ENCODE results near the gene THRB. TPM values are rescaled to one million over a fixed set of nuclear protein-coding genes. Genes with fewer than 3 reads are reported as not detected.

Gene THRB
- total and polyA plus RNA-seq, 9 of the 15 experiments (the other 6 are each of a cell fraction or from before 2014, with no cell fraction given): 1.7 to 14.9 (median 6.9) TPM

DNA sequence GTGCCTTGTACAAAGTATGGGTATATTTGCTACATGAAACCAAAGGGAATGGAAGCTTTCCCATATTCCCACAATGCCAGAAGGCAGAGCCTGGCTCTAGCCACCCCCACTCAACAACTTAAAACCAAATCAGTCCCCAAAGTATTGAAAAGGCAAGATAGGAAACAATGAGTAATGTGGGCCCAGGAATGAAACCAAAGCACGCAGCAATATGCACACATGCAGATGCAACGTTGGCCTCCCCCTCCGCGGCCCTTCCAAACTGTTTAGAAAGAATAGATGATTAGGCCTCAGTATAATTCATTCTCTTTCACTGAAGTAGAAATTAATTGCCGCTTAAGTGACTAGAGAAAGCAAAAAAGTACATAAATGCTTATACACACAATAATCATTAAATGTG, 59.1 kb downstream of the THRB start:
- H3K9me3 ChIP-seq (replicated peaks; ENCODE audit: control insufficient read depth, insufficient read depth, low read depth, low read length): no peaks in the 10 kb centered on the region
- BruUV-seq (replicated peaks): no TSS peak
- no peak overlapping the region for H3K4me2 ChIP-seq (ENCODE audit: insufficient read depth, low read length)
- in situ Hi-C loops (cut with MboI): no loop called here
- DNase-seq (ENCODE audit: extremely low read depth in 1 of 4, low spot score in 3 of 4) (no peak), ATAC-seq (no peak), FAIRE-seq (no peak)
- no peak for TF ChIP-seq ZBTB1 (CRISPR knock-in tag; IDR thresholded peaks at IDR 0.05; ENCODE audit: borderline replicate concordance, low read depth)
- TF ChIP-seq, protein P1, sequence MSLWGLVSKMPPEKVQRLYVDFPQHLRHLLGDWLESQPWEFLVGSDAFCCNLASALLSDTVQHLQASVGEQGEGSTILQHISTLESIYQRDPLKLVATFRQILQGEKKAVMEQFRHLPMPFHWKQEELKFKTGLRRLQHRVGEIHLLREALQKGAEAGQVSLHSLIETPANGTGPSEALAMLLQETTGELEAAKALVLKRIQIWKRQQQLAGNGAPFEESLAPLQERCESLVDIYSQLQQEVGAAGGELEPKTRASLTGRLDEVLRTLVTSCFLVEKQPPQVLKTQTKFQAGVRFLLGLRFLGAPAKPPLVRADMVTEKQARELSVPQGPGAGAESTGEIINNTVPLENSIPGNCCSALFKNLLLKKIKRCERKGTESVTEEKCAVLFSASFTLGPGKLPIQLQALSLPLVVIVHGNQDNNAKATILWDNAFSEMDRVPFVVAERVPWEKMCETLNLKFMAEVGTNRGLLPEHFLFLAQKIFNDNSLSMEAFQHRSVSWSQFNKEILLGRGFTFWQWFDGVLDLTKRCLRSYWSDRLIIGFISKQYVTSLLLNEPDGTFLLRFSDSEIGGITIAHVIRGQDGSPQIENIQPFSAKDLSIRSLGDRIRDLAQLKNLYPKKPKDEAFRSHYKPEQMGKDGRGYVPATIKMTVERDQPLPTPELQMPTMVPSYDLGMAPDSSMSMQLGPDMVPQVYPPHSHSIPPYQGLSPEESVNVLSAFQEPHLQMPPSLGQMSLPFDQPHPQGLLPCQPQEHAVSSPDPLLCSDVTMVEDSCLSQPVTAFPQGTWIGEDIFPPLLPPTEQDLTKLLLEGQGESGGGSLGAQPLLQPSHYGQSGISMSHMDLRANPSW (CRISPR knock-in tag; IDR thresholded peaks at IDR 0.05): no peak
- TF ChIP-seq, protein P2, sequence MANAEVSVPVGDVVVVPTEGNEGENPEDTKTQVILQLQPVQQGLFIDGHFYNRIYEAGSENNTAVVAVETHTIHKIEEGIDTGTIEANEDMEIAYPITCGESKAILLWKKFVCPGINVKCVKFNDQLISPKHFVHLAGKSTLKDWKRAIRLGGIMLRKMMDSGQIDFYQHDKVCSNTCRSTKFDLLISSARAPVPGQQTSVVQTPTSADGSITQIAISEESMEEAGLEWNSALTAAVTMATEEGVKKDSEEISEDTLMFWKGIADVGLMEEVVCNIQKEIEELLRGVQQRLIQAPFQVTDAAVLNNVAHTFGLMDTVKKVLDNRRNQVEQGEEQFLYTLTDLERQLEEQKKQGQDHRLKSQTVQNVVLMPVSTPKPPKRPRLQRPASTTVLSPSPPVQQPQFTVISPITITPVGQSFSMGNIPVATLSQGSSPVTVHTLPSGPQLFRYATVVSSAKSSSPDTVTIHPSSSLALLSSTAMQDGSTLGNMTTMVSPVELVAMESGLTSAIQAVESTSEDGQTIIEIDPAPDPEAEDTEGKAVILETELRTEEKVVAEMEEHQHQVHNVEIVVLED (CRISPR knock-in tag; IDR thresholded peaks at IDR 0.05): no peak
- no peak for TF ChIP-seq FOS (IDR thresholded peaks at IDR 0.05; ENCODE audit: extremely low read depth, insufficient read length)
- TF ChIP-seq LEF1 (IDR thresholded peaks at IDR 0.05): no peak
- TF ChIP-seq, protein P3, sequence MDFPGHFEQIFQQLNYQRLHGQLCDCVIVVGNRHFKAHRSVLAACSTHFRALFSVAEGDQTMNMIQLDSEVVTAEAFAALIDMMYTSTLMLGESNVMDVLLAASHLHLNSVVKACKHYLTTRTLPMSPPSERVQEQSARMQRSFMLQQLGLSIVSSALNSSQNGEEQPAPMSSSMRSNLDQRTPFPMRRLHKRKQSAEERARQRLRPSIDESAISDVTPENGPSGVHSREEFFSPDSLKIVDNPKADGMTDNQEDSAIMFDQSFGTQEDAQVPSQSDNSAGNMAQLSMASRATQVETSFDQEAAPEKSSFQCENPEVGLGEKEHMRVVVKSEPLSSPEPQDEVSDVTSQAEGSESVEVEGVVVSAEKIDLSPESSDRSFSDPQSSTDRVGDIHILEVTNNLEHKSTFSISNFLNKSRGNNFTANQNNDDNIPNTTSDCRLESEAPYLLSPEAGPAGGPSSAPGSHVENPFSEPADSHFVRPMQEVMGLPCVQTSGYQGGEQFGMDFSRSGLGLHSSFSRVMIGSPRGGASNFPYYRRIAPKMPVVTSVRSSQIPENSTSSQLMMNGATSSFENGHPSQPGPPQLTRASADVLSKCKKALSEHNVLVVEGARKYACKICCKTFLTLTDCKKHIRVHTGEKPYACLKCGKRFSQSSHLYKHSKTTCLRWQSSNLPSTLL (IDR thresholded peaks at IDR 0.05): no peak
- no peak for TF ChIP-seq GTF2F1 (IDR thresholded peaks at IDR 0.05; ENCODE audit: low read depth, low read length)
- no peak for TF ChIP-seq SREBF2 (CRISPR knock-in tag; IDR thresholded peaks at IDR 0.05)
- TF ChIP-seq KLF10 (CRISPR knock-in tag; IDR thresholded peaks at IDR 0.05): no peak
- no peak for TF ChIP-seq NONO (IDR thresholded peaks at IDR 0.05; ENCODE audit: low read depth in 2 of 2, low read length in 1 of 2)
- TF ChIP-seq NFIX (CRISPR knock-in tag; IDR thresholded peaks at IDR 0.05; ENCODE audit: low read depth): no peak
- TF ChIP-seq, protein P4, sequence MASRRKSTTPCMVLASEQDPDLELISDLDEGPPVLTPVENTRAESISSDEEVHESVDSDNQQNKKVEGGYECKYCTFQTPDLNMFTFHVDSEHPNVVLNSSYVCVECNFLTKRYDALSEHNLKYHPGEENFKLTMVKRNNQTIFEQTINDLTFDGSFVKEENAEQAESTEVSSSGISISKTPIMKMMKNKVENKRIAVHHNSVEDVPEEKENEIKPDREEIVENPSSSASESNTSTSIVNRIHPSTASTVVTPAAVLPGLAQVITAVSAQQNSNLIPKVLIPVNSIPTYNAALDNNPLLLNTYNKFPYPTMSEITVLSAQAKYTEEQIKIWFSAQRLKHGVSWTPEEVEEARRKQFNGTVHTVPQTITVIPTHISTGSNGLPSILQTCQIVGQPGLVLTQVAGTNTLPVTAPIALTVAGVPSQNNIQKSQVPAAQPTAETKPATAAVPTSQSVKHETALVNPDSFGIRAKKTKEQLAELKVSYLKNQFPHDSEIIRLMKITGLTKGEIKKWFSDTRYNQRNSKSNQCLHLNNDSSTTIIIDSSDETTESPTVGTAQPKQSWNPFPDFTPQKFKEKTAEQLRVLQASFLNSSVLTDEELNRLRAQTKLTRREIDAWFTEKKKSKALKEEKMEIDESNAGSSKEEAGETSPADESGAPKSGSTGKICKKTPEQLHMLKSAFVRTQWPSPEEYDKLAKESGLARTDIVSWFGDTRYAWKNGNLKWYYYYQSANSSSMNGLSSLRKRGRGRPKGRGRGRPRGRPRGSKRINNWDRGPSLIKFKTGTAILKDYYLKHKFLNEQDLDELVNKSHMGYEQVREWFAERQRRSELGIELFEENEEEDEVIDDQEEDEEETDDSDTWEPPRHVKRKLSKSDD (conservative IDR thresholded peaks at IDR 0.05; ENCODE audit: low read length): no peak
- no peak for TF ChIP-seq SMAD4 (CRISPR knock-in tag; conservative IDR thresholded peaks at IDR 0.05)
- no peak for TF ChIP-seq ZC3H11A (IDR thresholded peaks at IDR 0.05; ENCODE audit: low read depth, low read length)
- no peak for TF ChIP-seq ZNF668 (CRISPR knock-in tag; IDR thresholded peaks at IDR 0.05)
- no peaks in the 10 kb centered on the region; a peak in 3 of 5 replicates for H3K4me1 ChIP-seq (replicated peaks in 1 of 2; ENCODE audit: control insufficient read depth in 2 of 2, insufficient read depth in 2 of 2, low read length in 2 of 2)
- ChIA-PET POLR2A (interaction anchor here (0.6 to 1.2 kb wide), 2 partner anchors 10 to 857 kb away, joined by 3 read pairs; no protein-coding TSS in a partner anchor), CTCF (ENCODE audit: low intra/inter-chr PET ratio) (no interaction called here)
- H3K79me2 ChIP-seq (ENCODE audit: control insufficient read depth, insufficient read depth, low read length): no peaks in the 10 kb centered on the region
- H3K27ac ChIP-seq (ENCODE audit: extremely low read depth, low read depth, low read length): no peak overlapping the region
- H3K9me1 ChIP-seq (ENCODE audit: control insufficient read depth, insufficient read depth, low read length): no peaks in the 10 kb centered on the region
- H3K36me3 ChIP-seq (ENCODE audit: control insufficient read depth, insufficient read depth, low read length): no peaks in the 10 kb centered on the region
- H3K4me3 ChIP-seq: no peak overlapping the region
- no peaks in the 10 kb centered on the region for H4K20me1 ChIP-seq (replicated peaks; ENCODE audit: control insufficient read depth, insufficient read depth, low read length)
- no peaks in the 10 kb centered on the region for H3K27me3 ChIP-seq (ENCODE audit: control insufficient read depth in 2 of 2, insufficient read depth in 2 of 2, low read length in 2 of 2)
- intact Hi-C loops (cut with micrococcal nuclease): no loop called here
- H2AFZ ChIP-seq (ENCODE audit: low read depth, low read length): no peak overlapping the region
- WGBS (ENCODE audit: insufficient coverage, low coverage, missing lambda C conversion rate): 56% methylated on average over 5 of the region's 5 CpGs
- no peak overlapping the region for H3K9ac ChIP-seq (ENCODE audit: insufficient read depth in 1 of 2, low read depth in 2 of 2, low read length in 2 of 2)

Measured in K562 (cell line).